Activated T-cell treated with anti-CD3 and anti-CD28 coated beads for 24 hours (primary cell): Measurements from ENCODE around the gene CHST15.
"Not testable (repeated sequence)": the region's sequence is repeated elsewhere in the genome, so short reads cannot be mapped to it uniquely, and the experiment has no call there.

Source experiments
- DNase-seq: peaks from one replicate; pipeline ENCODE4 v3.0.0-alpha.2; 2020; ENCODE audit warnings: low read depth

CHST15 gene

DNA sequence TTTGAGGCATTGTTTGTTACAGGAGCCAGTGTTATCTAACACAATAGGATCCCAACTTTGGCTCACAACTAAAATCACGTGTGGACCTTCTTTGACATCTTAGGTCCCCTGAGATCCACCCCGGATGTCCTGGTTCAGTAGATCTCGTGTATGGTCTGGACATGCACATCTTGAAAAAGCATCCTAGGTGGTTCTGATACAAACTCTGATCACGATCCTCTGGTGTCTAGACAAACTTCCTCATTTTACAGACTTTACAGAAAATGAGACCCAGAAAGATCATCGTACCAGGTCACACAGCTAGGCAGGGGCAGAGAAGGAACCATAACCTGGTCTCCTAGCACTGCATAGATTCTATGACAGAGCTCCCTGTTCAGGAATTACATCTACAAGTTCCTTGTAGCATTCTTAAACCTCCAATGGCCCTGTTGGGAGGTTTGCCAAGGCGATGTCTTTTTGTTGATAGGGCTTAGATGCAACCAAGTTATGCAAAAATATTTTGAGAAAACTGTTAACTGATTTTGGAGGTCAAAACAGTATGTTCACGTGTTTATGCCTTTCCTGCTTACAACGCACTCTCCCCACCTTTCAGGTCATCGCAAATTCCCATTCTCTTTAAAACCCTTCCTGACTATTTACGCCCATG is 30.8 kb upstream of the CHST15 start:
- DNase-seq, result no peak

DNA sequence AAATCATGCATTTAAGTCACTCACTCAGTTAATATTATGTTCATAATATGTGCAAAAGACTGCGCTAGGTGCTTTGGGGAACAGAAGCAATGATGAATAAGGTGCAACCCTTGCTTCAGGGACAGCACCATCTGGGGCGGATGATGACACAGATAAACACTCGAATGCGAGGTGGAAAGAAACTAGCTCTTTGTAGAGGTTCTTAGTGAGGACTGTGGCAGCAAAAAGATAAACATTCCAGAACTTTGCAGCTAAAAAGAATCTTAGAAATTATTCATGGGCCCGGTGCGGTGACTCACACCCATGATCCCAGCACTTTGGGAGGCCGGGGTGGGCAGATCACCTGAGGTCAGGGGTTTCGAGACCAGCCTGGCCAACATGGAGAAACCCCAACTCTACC is 29.8 kb upstream of the CHST15 start:
- no peak for DNase-seq

DNA sequence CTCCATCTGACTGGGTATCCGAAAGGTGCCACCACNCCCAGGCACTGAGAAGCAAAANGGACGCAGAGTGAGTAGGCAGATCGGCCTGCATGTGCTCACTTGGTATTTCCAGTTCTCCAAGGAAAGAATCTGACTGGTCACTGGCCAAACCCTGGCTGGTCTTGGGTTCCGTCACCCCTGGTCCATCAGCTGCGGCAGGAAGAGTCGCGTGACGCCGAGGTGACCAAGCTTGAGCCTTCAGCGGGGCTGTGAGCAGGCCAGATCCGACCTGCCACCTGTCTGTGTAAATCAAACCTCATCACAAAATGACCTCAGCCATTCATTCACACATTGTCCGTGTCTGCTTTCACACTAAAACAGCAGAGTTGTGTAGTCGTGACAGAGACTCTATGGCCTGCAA is 28.8 kb upstream of the CHST15 start:
- no peak for DNase-seq

DNA sequence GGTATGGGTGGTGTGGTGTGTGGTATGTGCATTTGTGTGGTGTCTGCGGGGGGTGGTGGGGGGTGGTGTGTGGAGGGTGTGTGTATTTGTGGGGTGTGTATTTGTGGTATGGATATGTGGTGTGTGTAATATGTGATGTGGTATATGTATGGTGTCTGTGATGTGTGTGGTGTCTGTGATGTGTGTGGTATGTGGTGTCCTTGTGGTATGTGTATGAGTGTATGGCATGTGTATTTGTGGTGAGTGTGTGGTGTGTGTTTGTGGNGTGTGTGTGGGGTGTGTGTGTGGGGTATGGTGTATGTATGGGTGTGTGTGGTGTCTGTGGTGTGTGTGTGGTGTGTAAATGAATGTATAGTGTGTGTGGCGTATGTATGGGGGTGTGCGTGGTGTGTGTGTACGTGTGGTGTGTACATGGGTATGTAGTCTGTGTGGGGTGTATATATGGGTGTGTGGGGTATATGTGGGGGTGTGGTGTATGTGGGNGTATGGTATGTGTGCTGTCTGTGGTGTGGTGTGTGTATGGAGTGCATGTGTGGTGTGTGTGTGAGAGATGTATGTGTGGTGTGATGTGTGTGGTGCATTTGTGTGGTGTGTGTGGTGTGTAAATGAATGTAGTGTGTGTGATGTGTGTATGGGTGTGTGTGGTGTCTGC is 27.1 kb upstream of the CHST15 start:
- DNase-seq, result no peak

DNA sequence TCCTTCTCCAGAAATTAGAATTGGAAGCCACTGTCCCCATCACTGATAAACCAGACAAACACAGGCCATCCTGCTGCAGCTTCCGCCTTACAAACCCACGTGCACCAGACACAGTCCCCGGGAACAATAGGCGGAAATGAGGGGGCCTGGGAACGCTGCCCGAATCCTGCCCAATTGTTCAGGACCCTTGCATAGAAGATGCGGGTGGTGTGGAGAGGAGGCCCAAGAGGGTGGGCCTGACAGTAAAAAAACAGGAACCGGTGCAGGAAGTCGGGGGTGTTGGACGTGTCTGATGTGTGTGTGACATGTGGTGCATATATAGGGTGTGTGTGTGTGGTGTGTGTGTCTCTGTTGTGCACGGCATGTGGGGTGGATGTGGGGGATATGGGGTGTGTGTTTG is 26.5 kb upstream of the CHST15 start:
- DNase-seq, result no peak

DNA sequence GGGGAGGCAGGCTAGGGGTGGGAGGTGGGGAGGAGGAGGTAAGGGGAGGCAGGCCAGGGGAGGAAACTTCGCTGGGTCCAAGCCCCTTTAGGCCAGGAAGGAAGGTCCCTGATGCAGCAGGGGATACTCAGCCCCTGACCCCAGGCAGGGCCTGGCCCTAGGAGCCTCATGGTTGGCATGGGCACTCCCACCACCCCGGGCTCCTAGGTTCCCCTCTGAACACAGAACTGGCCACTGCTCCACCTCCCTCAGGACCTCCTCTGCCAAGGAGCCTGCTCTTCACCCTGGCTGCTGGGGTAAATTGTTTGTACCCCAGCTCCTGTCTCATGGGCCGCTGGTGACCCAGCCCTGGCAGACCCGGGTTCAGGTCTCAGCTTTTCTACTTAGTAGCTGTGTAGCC is 25.8 kb upstream of the CHST15 start:
- no peak for DNase-seq

DNA sequence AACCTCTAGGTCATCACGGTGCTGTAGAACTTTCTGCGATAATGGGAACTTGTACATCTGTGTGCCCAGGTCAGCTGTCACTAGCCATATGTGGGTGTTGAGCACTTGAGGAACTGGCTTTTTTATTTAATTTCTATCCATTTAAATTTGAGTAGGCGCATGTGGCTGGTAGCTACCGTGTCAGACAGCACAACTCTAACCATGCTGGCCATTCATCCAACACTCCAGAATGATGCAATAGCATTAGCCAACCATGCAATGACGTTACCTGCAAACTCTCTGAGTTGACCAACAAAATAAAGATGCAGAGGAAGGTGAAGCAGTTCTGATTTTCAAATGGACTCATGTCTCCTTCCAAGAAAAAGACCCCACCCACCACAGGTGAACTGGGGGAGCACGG is 24.4 kb upstream of the CHST15 start:
- no peak for DNase-seq

DNA sequence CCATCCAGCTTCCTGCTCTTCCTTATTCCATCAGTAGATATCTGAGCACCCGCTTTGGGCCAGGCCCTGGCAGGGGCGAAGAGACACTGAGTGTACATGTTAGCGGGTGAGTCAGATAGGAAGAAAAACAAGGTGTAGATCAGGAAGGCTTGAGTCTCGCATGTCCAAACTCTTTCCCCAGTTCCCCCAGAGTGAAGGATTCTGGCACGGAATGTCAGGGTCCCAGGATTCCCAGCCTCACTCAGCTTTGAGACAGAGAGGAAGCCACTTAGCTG is 24.1 kb upstream of the CHST15 start:
- DNase-seq, result no peak

DNA sequence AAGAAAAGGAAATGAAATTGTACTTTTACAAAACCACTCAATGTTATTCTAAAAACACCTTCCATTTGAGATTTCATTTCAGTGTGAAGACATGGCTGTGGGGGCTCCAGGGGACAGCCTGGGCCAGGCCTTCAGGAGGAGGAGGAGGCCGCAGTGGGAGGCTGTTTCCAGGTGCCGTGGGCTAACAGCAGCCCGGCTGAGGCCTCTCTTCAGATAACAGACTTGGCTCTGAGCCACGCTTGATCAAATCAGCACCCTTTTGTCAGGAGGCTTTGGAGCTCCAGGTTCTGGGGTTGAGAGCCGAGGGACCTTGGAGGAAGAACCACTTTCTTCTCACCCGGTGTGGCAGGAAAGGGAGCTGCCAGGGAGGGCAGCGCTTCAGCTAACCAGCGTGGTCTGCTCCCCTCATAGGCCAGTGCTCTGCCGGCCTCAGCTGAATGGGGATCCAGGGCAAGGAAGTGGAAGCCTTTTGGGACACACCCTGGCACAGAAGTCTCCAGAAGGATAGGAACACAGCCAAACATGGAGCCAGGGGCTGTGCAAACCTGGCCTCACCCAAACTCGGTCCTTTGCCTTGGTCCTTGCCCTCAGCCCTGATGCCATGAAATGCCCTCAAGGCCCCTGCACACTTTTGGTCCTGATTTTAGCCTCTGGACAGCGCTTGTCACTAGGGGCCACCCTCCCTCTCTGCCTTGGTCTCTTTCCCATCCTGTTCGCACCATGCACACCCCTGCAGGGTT is 23.5 kb upstream of the CHST15 start:
- no peak for DNase-seq

DNA sequence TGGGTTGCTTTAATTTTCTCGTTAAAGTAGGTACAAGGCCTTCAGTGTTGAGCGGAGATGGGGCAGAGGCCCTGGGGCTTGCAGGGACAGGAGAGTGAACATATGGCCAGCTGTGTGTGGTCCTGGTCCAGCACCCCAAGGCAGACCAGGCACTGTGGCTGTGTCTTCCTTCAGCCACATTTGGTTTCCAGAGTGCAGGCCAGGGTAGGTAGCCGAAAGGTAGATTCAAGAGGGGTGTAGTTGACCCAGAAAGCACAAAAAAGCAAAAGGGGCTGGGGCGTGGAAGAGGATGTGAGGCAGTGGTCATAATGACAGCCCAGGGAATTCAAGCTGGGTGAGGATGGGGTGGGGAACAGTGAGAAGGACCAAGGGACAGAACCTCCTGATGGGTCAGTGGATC is 21.3 kb upstream of the CHST15 start:
- no peak for DNase-seq

DNA sequence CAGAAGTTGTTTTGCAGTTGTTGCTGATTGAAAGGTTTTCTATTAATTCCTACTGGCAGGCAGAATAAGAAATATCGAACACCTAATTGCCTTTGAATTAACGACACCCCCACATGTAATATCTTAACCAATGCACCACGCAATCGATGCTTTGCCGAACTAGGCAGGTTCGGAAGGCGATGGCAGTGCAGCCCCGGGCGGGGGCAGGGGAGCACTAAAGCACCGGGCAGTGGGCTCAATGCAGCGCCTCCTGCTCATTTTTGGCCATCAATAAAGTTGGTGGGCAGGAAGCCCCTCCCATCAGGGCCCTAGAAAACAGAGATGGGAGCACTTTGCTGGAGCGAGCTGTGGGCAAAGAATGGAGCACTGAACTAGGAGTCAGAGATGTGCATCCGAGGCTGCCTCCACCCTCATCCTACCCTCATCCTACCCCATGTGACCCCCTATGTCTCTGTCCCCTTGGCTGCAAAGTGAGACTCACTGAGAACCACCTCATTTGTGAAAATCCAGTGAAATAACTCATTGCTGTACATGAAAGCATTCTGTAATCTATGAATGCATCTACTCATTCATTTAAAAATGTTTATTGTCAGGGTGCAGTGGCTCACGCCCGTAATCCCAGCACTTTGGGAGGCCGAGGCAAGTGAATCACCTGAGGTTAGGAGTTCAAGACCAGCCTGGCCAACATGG is 19.6 kb upstream of the CHST15 start:
- no peak for DNase-seq

DNA sequence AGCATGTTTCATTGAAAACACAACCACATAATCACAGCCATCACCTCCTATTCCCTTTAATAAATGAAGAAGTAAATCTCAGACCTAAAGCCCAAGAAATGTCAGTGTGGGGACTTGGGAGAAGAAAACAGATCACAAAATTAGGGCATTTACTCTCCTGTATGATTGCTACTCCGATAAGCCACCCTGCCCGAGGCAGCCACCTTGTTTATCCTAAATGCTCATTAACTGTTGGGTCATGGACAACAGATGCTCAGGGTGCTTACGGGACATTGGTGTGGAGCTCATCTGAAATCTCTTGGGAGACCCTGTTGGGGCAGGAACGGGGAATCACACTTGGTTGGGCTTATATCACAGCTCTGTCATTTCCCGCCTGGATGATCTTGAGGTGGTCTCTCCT is 17.5 kb upstream of the CHST15 start:
- DNase-seq, result no peak

DNA sequence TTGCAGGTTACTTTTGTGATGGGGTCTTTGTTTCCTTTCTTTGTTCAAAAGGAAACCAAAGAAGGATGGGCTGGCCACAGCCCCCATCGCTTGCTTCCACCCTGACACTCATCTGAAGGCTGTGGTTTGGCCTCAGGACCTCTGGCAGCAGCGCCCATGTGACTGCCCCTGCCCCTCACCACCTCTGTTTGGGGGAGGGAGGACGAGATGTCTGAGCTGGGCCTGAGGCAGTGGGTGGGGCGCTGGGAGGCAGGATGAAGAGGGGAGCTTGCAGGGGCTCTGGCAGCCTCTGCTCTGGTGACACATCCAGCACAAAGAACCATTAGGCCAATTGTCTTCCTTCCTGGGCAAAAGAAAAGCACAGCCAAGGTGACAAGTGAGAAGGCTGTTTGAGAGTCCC is 15.9 kb upstream of the CHST15 start:
- DNase-seq, result no peak

DNA sequence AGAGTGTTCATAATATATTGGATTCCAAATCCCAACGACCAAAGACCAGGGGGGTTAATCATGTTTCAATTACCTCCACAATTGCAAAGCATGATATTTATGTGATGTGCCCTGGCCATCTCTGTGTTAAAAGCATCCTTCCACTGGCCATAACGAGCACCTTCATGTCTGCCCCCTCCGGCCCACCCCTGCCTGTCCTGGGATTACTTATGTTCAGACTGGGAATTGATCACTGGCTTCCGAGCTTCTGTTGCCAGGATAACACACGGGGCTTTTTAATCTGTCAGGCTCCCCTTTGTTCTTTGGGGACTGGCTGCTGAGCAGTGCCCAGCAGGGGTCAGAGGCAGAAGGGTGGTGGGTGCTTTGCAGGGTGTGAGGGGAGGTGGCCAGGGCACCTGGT is 13.7 kb upstream of the CHST15 start:
- no peak for DNase-seq

DNA sequence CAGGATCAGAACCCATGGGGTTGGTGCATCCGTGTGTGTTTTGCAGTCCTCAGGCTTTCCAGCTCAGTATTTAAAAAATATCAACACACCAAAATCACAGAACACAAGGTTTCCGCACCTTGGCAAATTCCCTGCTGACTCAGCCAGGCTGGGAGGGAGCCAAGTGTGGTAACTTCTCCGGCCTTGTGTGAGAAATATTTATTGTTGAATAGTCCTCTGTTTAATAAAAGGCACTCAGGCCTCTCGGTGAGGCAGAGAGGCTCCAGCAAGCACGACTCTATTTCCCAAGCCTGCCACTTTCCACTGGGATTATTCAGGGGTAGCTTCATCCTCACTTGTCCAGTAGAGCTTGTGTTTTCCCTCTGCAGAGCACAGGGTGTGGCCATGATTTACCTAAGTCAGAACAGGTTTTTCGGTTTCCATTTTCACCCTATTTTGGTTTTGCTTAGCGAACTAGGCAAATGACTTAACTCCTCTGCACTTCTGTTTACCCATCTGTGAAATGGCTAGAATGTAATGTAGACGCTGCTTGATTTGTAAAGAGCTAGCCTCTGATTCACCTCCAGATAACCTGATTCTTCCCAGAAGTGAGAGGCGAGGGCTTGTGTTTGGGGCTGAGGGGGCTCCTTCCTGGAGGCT is 13.0 kb upstream of the CHST15 start:
- DNase-seq, result no peak

DNA sequence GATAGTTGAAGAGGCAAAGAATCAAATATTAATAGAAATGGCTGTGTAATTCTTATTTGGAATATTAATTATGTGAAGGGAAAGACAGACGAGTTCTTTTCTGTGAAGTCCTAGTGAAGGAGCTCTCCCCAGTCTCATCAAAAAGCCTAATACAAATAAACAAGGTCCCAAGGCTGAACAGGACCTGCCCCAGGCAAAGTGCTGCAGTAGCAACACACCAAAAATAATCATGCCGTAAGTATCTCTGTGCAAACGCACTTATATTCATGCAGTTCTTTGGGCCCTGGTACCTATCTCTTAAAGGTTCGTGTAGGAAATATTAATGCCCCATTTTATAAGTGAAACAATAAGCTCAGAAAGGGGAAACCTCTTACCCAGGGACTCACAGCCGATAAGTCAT is 12.2 kb upstream of the CHST15 start:
- DNase-seq, result no peak

DNA sequence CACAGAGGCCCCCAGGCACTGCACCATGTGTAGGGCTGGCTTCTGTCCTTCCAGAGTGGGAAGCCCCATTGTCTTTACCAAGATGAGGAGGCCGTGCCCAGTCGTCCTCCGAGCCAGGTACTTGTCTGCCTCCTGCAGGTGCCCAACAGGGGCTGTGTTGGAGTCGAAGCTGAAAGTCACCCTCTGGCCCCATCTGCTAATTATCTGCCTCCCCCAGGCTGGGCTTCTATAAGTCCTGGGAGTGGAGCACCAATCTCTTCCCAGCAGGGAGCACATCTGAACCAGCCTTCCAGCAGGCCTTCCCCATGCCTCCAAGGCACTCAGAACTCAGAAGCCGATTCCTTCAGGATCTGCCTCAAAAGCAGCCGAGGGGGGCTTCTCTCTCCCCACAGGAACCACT is 11.6 kb upstream of the CHST15 start:
- no peak for DNase-seq

DNA sequence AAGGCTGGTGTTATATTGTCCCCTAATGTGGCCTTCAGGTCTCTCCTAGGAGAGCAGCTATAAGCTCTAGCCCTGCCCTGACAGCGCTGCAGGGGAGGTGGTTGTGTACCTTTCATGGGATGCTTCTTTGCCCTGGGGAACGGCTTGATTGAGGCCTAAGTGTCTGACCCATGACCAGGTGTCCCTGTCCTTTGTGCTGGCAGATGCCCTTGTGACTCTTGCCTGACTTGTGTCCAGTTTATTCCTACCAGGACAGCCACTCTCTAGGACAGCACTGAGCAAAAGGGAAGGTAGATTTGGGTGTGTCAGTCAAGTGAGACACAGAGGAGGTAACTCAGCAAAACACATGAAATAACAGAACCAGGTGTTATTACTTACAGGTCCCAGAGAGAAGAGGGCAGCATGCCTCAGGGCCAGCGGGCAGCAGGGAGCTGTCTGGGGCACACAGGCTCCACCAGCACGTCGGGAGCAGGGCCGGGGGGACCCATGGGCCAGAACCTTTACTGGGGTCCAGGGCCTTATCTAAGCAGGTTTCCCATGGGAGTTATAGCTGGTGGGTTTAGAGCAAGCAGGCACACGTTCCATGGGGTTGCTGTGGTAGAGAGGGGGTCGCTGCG is 10.7 kb upstream of the CHST15 start:
- no peak for DNase-seq

DNA sequence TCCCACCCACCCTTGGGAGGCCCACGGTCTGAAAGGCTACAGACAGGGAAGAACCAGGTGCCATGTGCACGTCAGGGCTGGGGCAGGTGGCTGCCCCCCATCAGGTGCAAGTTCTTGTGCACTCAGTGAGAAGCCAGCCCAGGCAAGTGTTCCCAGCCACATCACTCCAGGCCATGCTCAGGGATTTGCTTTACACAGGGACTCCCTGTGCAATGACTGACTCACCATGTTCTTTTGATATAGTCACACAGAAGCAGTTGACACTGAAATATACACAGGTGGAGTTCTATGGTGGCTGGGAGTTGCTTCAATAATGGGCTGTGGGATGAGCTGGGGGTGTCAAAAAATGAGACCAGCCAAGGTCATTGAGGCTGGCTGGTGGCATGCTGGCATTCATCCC is 8.0 kb upstream of the CHST15 start:
- DNase-seq, result no peak

DNA sequence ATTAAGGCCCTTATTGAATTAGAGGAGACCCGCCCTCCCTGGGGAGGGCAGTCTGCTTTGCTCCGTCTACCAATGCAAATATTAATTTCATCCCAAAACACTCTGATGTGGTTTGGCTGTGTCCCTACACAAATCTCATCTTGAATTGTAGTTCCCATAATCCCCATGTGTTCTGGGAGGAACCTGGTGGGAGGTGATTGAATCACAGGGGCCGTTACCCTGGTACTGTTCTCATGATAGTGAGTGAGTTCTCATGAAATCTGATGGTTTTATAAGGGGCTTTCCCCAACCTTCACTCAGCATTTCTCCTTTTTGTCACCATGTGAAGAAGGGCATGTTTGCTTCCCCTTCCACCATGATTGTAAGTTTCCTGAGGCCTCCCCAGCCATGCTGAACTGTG is 7.3 kb upstream of the CHST15 start:
- DNase-seq, result not testable (repeated sequence)

DNA sequence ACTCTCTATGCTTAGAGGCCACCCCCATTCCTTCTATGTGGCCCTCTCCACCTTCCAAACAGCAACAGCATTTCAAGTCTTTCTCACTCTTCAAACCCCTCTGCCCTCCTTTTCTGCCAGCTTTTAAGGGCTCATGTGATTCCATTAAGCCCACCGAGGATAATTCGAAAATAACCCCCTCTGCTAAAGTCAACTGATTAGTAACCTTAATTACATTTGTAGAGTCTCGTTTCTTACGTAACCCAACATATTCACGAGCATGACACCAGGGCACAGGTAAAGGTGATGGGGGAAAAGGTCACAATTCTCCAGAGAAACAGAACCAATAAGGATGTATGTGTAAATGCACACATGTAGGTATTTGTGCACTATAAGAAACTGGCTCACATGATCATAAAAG is 6.7 kb upstream of the CHST15 start:
- DNase-seq, result no peak

DNA sequence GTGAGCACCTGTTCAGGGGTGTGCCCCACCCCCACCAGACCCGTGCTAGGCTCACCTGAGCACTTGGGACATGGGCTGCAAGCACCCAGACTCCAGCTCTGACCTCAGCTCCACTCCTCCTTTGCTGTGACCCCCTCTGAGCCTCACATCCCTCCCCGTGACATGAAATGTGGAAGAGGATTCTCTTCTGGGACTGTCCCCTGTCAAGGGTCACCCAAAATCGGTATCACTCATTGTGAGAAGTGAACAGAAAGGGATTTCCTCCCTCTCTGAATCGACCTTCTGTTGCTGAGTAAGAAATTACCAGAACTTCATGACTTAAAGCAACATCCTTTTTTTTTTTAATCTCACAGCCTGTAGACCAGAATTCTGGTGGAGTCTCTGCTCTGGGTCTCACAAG is 6.2 kb upstream of the CHST15 start:
- no peak for DNase-seq
